C4-2B (cell line): ENCODE data around the gene SEPTIN11.

ENCODE experiments used
- H3K27ac ChIP-seq: fragments of 450-650 bp; 2 replicates; pipeline ENCODE4 v1.5.1; 2017
- ZFX ChIP-seq: fragments of 450-650 bp; IDR thresholded peaks from 2 replicates; pipeline ENCODE4 v1.6.1; 2017
- TF ChIP-seq, protein P1 (sequence below): fragments of 450-650 bp; conservative IDR thresholded peaks from 2 replicates; pipeline ENCODE4 v1.5.1; 2017; ENCODE audit warnings: mild to moderate bottlenecking

SEPTIN11 gene

DNA sequence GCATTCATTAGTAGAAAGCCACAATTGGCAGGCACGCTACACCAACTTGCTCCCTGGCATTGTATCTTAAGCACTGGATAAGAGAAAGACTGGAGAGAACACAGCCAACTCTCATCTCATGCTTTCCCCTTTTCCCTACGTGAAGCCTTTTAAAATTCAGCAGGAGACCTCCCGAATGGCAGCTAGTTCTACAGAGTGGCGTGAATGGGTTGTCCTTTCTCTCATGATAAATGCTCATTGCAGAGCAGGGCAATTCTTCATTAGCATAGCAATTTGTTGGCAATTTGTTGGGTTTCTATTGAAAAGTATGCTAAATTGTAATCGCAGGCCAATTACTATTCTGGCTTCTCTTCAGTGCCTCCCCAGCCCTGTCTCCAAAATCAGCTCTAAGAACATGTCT, 48.0 kb downstream of the SEPTIN11 start:
- TF ChIP-seq, protein P1, sequence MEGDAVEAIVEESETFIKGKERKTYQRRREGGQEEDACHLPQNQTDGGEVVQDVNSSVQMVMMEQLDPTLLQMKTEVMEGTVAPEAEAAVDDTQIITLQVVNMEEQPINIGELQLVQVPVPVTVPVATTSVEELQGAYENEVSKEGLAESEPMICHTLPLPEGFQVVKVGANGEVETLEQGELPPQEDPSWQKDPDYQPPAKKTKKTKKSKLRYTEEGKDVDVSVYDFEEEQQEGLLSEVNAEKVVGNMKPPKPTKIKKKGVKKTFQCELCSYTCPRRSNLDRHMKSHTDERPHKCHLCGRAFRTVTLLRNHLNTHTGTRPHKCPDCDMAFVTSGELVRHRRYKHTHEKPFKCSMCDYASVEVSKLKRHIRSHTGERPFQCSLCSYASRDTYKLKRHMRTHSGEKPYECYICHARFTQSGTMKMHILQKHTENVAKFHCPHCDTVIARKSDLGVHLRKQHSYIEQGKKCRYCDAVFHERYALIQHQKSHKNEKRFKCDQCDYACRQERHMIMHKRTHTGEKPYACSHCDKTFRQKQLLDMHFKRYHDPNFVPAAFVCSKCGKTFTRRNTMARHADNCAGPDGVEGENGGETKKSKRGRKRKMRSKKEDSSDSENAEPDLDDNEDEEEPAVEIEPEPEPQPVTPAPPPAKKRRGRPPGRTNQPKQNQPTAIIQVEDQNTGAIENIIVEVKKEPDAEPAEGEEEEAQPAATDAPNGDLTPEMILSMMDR, result no peak
- TF ChIP-seq ZFX, result no peak
- no peak overlapping the region for H3K27ac ChIP-seq

DNA sequence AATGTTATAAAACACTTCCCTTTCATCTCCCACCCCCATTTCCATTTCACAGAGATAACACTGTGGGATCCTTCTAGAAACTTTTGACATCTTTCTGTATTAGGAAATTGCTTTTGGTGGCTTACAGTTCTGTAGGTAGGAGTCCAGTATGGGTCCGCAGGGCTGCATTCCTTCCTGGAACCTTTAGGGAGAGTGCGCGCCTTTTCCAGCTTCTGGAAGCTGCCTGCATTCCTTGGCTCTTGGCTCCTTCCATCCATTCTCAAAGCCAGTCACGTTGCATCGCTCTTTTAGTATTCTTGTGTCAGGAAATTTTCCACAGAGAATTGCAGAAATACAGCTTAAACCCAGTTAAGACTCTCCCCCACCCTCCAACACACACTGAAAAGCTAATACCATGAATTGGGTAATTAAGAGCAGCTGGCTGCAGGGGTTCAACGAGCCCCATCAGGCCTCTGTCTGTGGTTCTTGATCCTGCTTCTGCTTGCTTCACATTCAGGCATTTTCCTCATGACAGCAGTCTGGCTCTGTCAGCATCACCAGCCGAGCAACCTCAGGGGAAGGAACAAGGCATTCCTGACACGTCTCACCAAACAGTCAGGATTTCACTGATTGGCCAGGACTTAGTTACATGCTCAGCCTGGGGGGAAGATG, 48.8 kb downstream of the SEPTIN11 start:
- no peak overlapping the region for H3K27ac ChIP-seq
- TF ChIP-seq, protein P1, result no peak
